HG03139 (cell line): Measurements from ENCODE around the gene CDT1.

ENCODE experiments used
- ATAC-seq: cut with Tn5 transposase; IDR thresholded peaks from one replicate; pipeline ENCODE4 v1.9.1; 2021; ENCODE audit not compliant: unreplicated experiment

Gene CDT1

GRCh38 chr16:88854306-88855111, 50.9 kb downstream of the CDT1 start:
- no peak for ATAC-seq

- no peak for ATAC-seq
Measured at GRCh38 chr16:88855176-88855575, 51.6 kb downstream of the CDT1 start.

GRCh38 chr16:88855736-88856121, 52.1 kb downstream of the CDT1 start:
- ATAC-seq: no peak

GRCh38 chr16:88856122-88856827, 52.7 kb downstream of the CDT1 start:
- ATAC-seq: peak; percentile 14

GRCh38 chr16:88856828-88857727, 53.5 kb downstream of the CDT1 start, which contains the start of the genes GALNS and TRAPPC2L:
Gene GALNS, minus strand, starts transcription at chr16:88856947. Its CDS starts 70 bp downstream, at chr16:88856877.
Gene TRAPPC2L, plus strand, starts transcription at chr16:88857127. Its CDS starts 24 bp downstream, at chr16:88857151.
- peak; percentile 68 for ATAC-seq

GRCh38 chr16:88857728-88858339, 54.2 kb downstream of the CDT1 start:
- ATAC-seq: peak; percentile 43
